K562 (cell line): ENCODE measurements around the gene ORM1.

Source experiments
- ARNT ChIP-seq, 2 experiments: fragments of 450-650 bp; IDR thresholded peaks; 2 replicates each; pipeline ENCODE4 v1.6.1; 2016; ENCODE audit warnings: mild to moderate bottlenecking in 1 of 2
- HCFC1 ChIP-seq: IDR thresholded peaks from 2 replicates; pipeline ENCODE4 v1.6.1; 2012; ENCODE audit warnings: low read depth, low read length, improper control_type of control experiment
- MEIS2 ChIP-seq: fragments of 450-650 bp; IDR thresholded peaks from 2 replicates; pipeline ENCODE4 v1.6.1; 2014; ENCODE audit warnings: mild to moderate bottlenecking; ENCODE audit not compliant: partially characterized antibody
- MYC ChIP-seq, 2 experiments: fragments of 250-450 bp in 1 of 2; sonication (Bioruptor Pico) in 1 of 2; IDR thresholded peaks; 2 replicates each; pipeline versions ENCODE4 v1.5.1 to v1.6.1; 2012 to 2021; ENCODE audit warnings: low read depth in 2 of 2, borderline replicate concordance in 1 of 2, improper control_type of control experiment in 1 of 2, low read length in 1 of 2, mild to moderate bottlenecking in 1 of 2, moderate library complexity in 1 of 2
- POLR2A ChIP-seq: fragments of 450-650 bp; conservative IDR thresholded peaks from 2 replicates; pipeline ENCODE4 v1.6.1; 2016
- TF ChIP-seq, protein P1 (sequence below), 3 experiments: IDR thresholded peaks in 2 of 3; conservative IDR thresholded peaks in 1 of 3; 2 replicates each; pipeline ENCODE4 v1.5.1; 2011 to 2012; ENCODE audit warnings: low read length in 3 of 3, mild to moderate bottlenecking in 3 of 3, control low read depth in 2 of 3, improper control_type of control experiment in 1 of 3, inconsistent platforms in 1 of 3, low read depth in 1 of 3, mixed read lengths in 1 of 3, moderate library complexity in 1 of 3; ENCODE audit not compliant: insufficient read depth in 2 of 3
- TF ChIP-seq, protein P2 (sequence below): fragments of 450-650 bp; IDR thresholded peaks from 2 replicates; pipeline ENCODE4 v1.6.1; 2017; ENCODE audit warnings: mild to moderate bottlenecking, moderate library complexity
- TF ChIP-seq, protein P3 (sequence below): fragments of 450-650 bp; formaldehyde crosslinking; IDR thresholded peaks from 2 replicates; pipeline ENCODE4 v1.4.0; 2020; ENCODE audit warnings: mild to moderate bottlenecking, moderate library complexity

DNA sequence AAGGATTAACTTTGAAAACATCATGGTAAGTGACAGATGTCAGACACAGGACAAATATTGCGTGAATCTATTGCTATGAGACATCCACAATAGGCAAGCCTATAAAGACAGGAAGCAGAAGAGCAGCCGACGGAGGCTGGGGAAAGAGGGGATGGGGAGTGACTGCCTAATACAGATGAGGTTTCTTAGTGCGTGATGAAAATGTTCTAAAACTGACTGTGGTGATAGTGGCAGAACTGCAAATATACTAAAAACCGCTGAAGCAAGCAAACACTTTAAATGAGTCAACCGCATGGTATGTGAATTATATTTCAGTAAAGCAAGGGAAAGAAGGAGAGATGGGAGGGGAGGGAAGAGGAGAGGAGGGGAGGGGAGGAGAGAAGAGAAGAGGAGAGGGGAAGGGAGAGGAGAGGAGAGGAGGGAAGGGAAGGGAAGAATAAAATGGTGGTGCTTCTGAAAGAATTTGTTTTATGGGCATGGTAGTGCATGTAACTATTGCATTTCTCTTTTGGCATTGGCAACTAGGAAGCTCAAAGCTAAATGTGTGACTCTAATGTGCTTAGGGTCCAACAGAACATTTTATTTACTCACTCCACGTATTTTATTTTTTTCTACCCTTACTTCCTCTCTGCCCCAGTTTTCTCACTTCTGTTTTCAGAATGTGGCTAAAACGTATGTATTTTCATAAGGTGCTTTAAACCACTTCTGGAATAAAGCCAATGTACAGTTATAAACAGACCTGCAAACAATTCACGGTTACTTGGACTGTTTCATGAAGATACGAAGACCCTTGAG is 43.6 kb downstream of the ORM1 start:
- TF ChIP-seq, protein P1, sequence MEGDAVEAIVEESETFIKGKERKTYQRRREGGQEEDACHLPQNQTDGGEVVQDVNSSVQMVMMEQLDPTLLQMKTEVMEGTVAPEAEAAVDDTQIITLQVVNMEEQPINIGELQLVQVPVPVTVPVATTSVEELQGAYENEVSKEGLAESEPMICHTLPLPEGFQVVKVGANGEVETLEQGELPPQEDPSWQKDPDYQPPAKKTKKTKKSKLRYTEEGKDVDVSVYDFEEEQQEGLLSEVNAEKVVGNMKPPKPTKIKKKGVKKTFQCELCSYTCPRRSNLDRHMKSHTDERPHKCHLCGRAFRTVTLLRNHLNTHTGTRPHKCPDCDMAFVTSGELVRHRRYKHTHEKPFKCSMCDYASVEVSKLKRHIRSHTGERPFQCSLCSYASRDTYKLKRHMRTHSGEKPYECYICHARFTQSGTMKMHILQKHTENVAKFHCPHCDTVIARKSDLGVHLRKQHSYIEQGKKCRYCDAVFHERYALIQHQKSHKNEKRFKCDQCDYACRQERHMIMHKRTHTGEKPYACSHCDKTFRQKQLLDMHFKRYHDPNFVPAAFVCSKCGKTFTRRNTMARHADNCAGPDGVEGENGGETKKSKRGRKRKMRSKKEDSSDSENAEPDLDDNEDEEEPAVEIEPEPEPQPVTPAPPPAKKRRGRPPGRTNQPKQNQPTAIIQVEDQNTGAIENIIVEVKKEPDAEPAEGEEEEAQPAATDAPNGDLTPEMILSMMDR (IDR thresholded peaks at IDR 0.05 in 2 of 3, conservative IDR thresholded peaks at IDR 0.05 in 1 of 3; ENCODE audit: insufficient read depth in 2 of 3, low read depth in 1 of 3, low read length in 3 of 3): no peak
- TF ChIP-seq, protein P2, sequence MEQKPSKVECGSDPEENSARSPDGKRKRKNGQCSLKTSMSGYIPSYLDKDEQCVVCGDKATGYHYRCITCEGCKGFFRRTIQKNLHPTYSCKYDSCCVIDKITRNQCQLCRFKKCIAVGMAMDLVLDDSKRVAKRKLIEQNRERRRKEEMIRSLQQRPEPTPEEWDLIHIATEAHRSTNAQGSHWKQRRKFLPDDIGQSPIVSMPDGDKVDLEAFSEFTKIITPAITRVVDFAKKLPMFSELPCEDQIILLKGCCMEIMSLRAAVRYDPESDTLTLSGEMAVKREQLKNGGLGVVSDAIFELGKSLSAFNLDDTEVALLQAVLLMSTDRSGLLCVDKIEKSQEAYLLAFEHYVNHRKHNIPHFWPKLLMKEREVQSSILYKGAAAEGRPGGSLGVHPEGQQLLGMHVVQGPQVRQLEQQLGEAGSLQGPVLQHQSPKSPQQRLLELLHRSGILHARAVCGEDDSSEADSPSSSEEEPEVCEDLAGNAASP: no peak
- no peak for TF ChIP-seq MYC (IDR thresholded peaks at IDR 0.05; ENCODE audit: low read depth, low read length)
- TF ChIP-seq MYC (CRISPR knock-in tag; IDR thresholded peaks at IDR 0.05; ENCODE audit: borderline replicate concordance, low read depth): no peak
- no peak for TF ChIP-seq MEIS2
- TF ChIP-seq POLR2A: no peak
- no peak for TF ChIP-seq ARNT (IDR thresholded peaks at IDR 0.05)
- no peak for TF ChIP-seq HCFC1
- TF ChIP-seq, protein P3, sequence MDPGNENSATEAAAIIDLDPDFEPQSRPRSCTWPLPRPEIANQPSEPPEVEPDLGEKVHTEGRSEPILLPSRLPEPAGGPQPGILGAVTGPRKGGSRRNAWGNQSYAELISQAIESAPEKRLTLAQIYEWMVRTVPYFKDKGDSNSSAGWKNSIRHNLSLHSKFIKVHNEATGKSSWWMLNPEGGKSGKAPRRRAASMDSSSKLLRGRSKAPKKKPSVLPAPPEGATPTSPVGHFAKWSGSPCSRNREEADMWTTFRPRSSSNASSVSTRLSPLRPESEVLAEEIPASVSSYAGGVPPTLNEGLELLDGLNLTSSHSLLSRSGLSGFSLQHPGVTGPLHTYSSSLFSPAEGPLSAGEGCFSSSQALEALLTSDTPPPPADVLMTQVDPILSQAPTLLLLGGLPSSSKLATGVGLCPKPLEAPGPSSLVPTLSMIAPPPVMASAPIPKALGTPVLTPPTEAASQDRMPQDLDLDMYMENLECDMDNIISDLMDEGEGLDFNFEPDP (CRISPR knock-in tag): no peak
